GM18951 (cell line): Measurements from ENCODE around the gene ST3GAL3.

Experiments
- POLR2A ChIP-seq: IDR thresholded peaks from 4 replicates; pipeline ENCODE4 v1.6.1; 2011; ENCODE audit warnings: mild to moderate bottlenecking; ENCODE audit not compliant: insufficient read length, insufficient read depth; ENCODE audit errors: extremely low read depth
- in situ Hi-C: fragments of 300-500 bp; cut with MboI; formaldehyde crosslinking; loops from one replicate; pipeline ENCODE4 v1.12.0; 2022; ENCODE audit warnings: low sequenced_read_pairs, mixed read lengths, inconsistent platforms; ENCODE audit not compliant: unreplicated experiment

The ST3GAL3 gene

GRCh38 chr1:43883321-43883720, 176.0 kb downstream of the ST3GAL3 start:
- TF ChIP-seq POLR2A: no peak
- in situ Hi-C loops: no loop called here

GRCh38 chr1:43885279-43885801, 178.0 kb downstream of the ST3GAL3 start:
- TF ChIP-seq POLR2A: no peak
- in situ Hi-C loops: no loop called here

- in situ Hi-C loops: no loop called here
- TF ChIP-seq POLR2A: no peak
Measured at GRCh38 chr1:43887748-43888147, 180.4 kb downstream of the ST3GAL3 start.

- no peak for TF ChIP-seq POLR2A
- in situ Hi-C loops: no loop called here
Measured at GRCh38 chr1:43890815-43891214, 183.5 kb downstream of the ST3GAL3 start.

DNA sequence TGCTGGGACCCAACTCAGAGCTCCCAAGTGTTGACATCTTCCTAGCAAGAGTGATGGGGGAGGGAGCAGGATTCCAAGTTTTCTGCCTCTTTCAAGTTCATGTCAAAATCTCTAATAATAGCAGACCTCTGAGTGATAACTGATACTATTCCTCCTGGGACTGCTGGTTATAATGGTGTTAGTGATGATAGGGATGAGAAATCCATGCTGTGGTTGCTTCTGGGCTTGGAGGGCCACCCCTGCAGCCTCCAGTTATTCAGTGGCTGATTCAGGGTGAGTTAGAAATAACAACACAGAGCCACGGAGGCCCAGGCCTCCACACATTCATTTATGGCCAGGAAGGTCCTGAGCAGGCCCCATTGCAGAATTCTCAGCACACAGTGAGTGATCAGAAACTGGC, 185.7 kb downstream of the ST3GAL3 start:
- in situ Hi-C loops: no loop called here
- no peak for TF ChIP-seq POLR2A

DNA sequence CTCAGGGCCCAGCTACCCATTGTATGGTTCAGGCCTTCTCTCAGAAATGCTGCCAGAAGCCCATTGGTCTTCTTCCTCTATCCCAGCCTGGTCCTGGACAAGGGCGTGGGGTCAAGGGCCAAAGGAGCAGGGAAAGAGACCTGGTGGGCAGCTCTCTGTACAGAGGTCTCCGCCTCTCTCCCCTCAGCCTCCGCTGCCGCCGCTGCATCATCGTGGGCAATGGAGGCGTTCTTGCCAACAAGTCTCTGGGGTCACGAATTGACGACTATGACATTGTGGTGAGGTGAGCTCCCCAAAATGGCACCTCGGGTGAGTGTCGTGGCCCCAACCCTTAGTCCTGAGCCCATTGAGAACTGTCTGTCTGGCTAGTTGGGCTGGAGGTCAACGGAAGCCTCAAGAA, 191.6 kb downstream of the ST3GAL3 start:
- in situ Hi-C loops: no loop called here
- no peak for TF ChIP-seq POLR2A

DNA sequence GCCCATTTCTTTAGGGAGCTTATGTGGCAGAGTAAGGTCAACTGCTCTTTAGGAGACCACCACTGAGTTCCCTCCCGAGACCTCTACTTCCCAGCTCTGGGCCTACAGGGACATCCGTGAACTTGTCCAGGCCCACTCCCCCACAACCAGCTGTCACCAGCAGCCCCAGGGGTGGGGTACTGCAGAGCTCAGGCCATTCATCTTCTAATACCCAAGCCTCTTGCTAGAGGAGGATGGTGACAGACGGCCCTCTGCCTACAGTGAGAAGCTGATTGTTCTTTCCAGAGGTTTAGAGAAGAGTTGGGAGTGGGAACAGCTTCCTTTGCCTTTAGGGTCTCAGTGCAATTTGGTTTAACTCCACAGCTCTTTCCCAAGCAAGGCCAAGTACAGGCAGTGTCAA, 193.1 kb downstream of the ST3GAL3 start:
- TF ChIP-seq POLR2A: no peak
- in situ Hi-C loops: no loop called here

DNA sequence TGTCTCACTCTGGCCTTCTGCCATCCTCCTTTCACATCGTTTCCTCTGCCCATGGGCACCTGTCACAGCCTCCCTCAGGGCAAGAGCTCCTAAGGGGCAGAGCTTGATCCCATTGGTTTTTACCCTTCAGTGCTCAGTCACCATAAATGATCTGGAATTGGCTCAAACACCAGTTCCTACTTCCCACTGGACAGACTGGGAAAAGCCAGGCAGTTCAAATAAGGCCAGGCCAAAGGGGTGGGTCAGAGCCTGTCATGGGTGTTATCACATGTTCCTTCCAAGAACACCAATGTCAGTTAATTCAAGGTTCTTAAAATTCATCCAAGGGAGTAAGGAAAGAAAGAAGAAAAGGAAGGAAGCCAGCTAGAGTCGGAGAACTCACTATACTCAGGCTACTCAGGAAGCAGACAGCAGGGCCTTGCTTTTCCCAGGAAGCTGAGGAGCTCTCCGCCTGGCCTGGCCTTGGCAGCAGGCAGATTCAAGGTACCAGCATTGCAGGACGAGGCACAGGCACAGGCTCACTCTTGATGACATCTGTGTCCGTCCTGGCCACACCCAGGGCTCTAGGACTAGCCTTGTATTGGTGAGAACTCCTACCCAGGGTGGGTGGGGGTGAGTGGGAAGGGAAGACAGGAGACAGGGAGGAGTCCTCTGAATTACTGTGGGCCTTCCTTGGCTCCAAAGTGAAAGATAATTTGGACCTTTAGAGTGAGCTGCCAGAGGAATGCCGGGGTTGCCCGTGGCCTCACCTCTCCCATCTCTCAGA, 194.0 kb downstream of the ST3GAL3 start:
- TF ChIP-seq POLR2A: no peak
- in situ Hi-C loops: no loop called here

GRCh38 chr1:43902058-43902831, 194.9 kb downstream of the ST3GAL3 start:
- in situ Hi-C loops: no loop called here
- TF ChIP-seq POLR2A: no peak

- no peak for TF ChIP-seq POLR2A
- in situ Hi-C loops: no loop called here
Measured at GRCh38 chr1:43904660-43905551, 197.6 kb downstream of the ST3GAL3 start.

DNA sequence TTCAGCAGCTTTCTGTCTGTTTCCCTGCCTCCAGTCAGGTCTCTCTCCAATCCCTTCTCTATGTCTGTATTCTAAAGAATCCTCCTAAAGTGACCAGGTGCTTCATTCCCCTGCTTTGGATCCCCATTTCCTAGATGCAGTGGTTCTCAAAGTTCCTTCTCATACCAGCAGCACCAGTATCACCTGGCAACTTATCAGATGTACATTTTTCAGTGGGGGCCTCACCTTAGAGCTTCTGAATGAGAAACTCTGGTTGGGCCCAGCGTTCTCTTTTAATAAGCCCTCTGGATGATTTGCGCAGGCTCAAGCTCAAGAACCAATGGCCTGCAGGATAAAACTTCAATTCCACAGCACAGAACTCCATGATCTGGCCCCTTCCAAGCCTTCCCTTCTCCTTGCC, 200.9 kb downstream of the ST3GAL3 start:
- in situ Hi-C loops: no loop called here

GRCh38 chr1:43908858-43909257, 201.5 kb downstream of the ST3GAL3 start:
- in situ Hi-C loops: no loop called here

More for the DNA sequence above, 200.9 kb downstream of the ST3GAL3 start:
- no peak for TF ChIP-seq POLR2A

DNA sequence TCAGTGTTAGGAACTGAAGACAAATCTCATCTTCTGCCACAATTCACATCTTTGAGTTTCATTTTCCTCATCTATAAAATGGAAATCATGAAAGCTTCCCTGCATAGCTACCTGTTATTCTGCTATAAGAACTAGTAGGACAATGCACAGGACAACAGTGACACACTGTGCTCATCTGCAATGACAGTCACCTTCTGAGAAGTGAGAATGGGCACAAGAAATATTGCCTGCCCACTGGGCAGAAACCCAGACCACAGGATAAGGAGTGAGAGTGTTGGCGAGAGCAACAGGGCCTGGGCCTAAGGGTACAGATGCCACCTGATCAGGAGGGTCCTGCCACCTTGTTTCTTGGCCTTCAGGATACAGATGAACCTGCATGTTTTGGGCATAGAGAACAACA, 203.0 kb downstream of the ST3GAL3 start:
- no peak for TF ChIP-seq POLR2A
- in situ Hi-C loops: no loop called here

More at GRCh38 chr1:43908858-43909257, 201.5 kb downstream of the ST3GAL3 start:
- TF ChIP-seq POLR2A: no peak
